ENCODE measurements around the gene EVI5L. TPM values are rescaled to one million over a fixed set of nuclear protein-coding genes. Genes with fewer than 3 reads are reported as not detected.

The EVI5L gene
- total and polyA plus RNA-seq, 2 of the 8 experiments (the other 6 are each of a cell fraction or from before 2014, with no cell fraction given): 7.2 to 11.0 TPM

GRCh38 chr19:7908742-7909461 is 78.9 kb downstream of the EVI5L start:
- Histone ChIP-seq H2BK20ac (ENCODE audit: low read length) (no peak overlapping the region), H3K4me2 (ENCODE audit: insufficient read depth in 1 of 2, low read depth in 2 of 2, low read length in 2 of 2) (no peak overlapping the region), H2AK5ac (ENCODE audit: low read depth, low read length) (no peak overlapping the region), H4K20me1 (replicated peaks in 1 of 2; ENCODE audit: control insufficient read depth in 1 of 2, insufficient read depth in 2 of 2, low read length in 2 of 2) (peaks cover 5 to 19% of the 10 kb centered on the region in 2 experiments), H3K9me3 (ENCODE audit: insufficient read depth in 2 of 2, low read depth in 1 of 2, low read length in 1 of 2) (no peaks in the 10 kb centered on the region), H3K9ac (replicated peaks in 1 of 4; ENCODE audit: extremely low read depth in 1 of 4, low read depth in 3 of 4, low read length in 3 of 4) (no peak overlapping the region), H4K8ac (ENCODE audit: extremely low read depth, insufficient read depth, low read length) (no peak overlapping the region), H3K4ac (replicated peaks; ENCODE audit: insufficient read length, low read depth, low read length) (no peak overlapping the region), H3K56ac (replicated peaks; ENCODE audit: insufficient read length, low read depth, low read length) (no peak overlapping the region), H4K5ac (ENCODE audit: insufficient read length, low read depth, low read length) (no peak overlapping the region), H2BK120ac (replicated peaks; ENCODE audit: low read depth, low read length) (no peak overlapping the region), H3K23me2 (ENCODE audit: low read depth, low read length) (peaks cover 5% of the 10 kb centered on the region; the same call in 1 of the 2 replicates), H3K4me1 (replicated peaks in 1 of 4; ENCODE audit: control insufficient read depth in 3 of 4, insufficient read depth in 4 of 4, low read length in 3 of 4) (peaks cover 0 to 5% (median 4%) of the 10 kb centered on the region in 4 experiments; a peak in 5 of 7 replicates), H2BK15ac (ENCODE audit: low read length) (no peak overlapping the region), H4K91ac (replicated peaks; ENCODE audit: insufficient read length, low read length) (no peak overlapping the region), H2AFZ (ENCODE audit: low read length) (no peak overlapping the region), H2BK12ac (ENCODE audit: low read depth, low read length) (no peak overlapping the region), H2BK5ac (ENCODE audit: low read depth, low read length) (no peak overlapping the region), H3K14ac (ENCODE audit: insufficient read length) (no peak overlapping the region), H3K4me3 (ENCODE audit: extremely low read depth in 1 of 4, insufficient read depth in 2 of 4, low read depth in 3 of 4, low read length in 4 of 4) (no peak overlapping the region), H3K36me3 (ENCODE audit: control insufficient read depth in 2 of 4, insufficient read depth in 4 of 4, low read length in 3 of 4) (peaks cover 5 to 30% (median 16%) of the 10 kb centered on the region in 4 experiments; a peak in 5 of 8 replicates), H3K27me3 (replicated peaks in 1 of 4; ENCODE audit: control insufficient read depth in 3 of 4, extremely low read depth in 1 of 4, insufficient read depth in 3 of 4, low read length in 3 of 4) (peaks cover 0 to 1% (median 0%) of the 10 kb centered on the region in 4 experiments; a peak in 1 of 7 replicates), H3K79me2 (ENCODE audit: control insufficient read depth in 1 of 2, insufficient read depth in 2 of 2, low read length in 2 of 2) (peaks cover 0 to 22% of the 10 kb centered on the region in 2 experiments; a peak in 2 of 4 replicates), H3K79me1 (ENCODE audit: low read depth, low read length) (peaks cover 11% of the 10 kb centered on the region), H3K23ac (ENCODE audit: insufficient read length) (no peak overlapping the region), H3K18ac (ENCODE audit: extremely low read depth, low read length) (no peak overlapping the region), H3K27ac (ENCODE audit: low read depth, low read length) (no peak overlapping the region)
- WGBS, 2 experiments (ENCODE audit: extremely low coverage in 1 of 2, insufficient coverage in 1 of 2, insufficient read length in 1 of 2, insufficient replicate concordance in 2 of 2, low coverage in 1 of 2, low lambda C conversion rate in 2 of 2, missing lambda C conversion rate in 1 of 2): 87% methylated on average over 16 of the region's 19 CpGs; no CpG with 5 or more reads in 1 of the 2 experiments
- DNase-seq (ENCODE audit: low read depth in 1 of 2, low spot score in 2 of 2) (no peak), FAIRE-seq (no peak)
- POLR2A ChIA-PET (ENCODE audit: partially characterized antibody): interaction anchor here (1.0 to 2.3 kb wide), 8 partner anchors 8 to 51 kb away, joined by 4 to 12 read pairs (median 6); partner anchors contain the start of gene TIMM44
- CTCF ChIA-PET (ENCODE audit: partially characterized antibody): interaction anchor here (0.8 to 1.8 kb wide), 12 partner anchors 8 to 185 kb away, joined by 3 to 12 read pairs (median 4); no protein-coding TSS in a partner anchor
- no peak for TF ChIP-seq SIX5 (IDR thresholded peaks at IDR 0.05; ENCODE audit: low read depth, low read length)
- no peak for TF ChIP-seq SP1 (IDR thresholded peaks at IDR 0.05; ENCODE audit: low read depth, low read length)
- TF ChIP-seq BACH1 (IDR thresholded peaks at IDR 0.05; ENCODE audit: low read length): no peak
- no peak for TF ChIP-seq BRCA1 (IDR thresholded peaks at IDR 0.05; ENCODE audit: low read depth, low read length)
- no peak for TF ChIP-seq CEBPB (IDR thresholded peaks at IDR 0.05; ENCODE audit: low read depth, low read length)
- TF ChIP-seq RAD21 (IDR thresholded peaks at IDR 0.05 in 1 of 2, conservative IDR thresholded peaks at IDR 0.05 in 1 of 2; ENCODE audit: low read depth in 2 of 2, low read length in 2 of 2): 0 out of 4 replicates have a peak, but pooled peaks of 1 of the 2 experiments have one; percentile 12
- TF ChIP-seq TAF1 (IDR thresholded peaks at IDR 0.05; ENCODE audit: low read depth, low read length): no peak
- no peak for TF ChIP-seq MAFK (IDR thresholded peaks at IDR 0.05; ENCODE audit: low read depth, low read length)
- TF ChIP-seq RXRA (IDR thresholded peaks at IDR 0.05; ENCODE audit: insufficient read depth, low read depth, low read length): no peak
- TF ChIP-seq, protein P1, sequence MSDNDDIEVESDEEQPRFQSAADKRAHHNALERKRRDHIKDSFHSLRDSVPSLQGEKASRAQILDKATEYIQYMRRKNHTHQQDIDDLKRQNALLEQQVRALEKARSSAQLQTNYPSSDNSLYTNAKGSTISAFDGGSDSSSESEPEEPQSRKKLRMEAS (IDR thresholded peaks at IDR 0.05): no peak
- TF ChIP-seq TAF7 (optimal IDR thresholded peaks at IDR 0.05; ENCODE audit: borderline replicate concordance, low read depth, low read length): no peak
